ENCODE measurements around the gene SP100.

Gene SP100

DNA sequence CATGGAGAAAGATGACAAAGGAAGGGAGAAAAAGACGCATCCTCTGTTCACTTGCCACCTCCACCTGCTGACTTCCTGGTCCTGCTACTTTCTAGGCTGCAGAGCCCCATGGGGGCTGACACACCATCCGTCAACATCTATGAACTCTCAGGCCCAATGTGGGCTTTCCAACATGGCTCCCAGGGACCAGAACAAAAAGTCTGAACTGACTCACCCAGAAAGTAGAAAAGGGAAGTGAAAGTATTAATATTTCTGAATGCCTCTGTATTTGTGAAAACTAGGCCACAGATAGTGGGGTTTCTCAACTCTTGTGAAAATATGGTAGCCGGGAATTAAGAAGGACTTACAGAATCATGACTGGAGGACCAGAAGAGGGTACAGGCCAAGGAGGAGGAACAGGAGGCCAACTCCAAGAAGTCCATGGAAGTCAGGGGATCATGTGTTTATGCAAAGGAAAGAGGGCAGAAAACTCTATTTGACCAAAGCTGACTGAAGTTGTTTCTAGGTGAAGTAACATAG lies 173.6 kb downstream of the SP100 start:
- no peak overlapping the region; the same call in 1 of the 2 replicates for H2AFZ ChIP-seq (ENCODE audit: low read length)
- H3K4me3 ChIP-seq (ENCODE audit: low read length, poor library complexity, severe bottlenecking) = no peak overlapping the region
- TF ChIP-seq, protein P1, sequence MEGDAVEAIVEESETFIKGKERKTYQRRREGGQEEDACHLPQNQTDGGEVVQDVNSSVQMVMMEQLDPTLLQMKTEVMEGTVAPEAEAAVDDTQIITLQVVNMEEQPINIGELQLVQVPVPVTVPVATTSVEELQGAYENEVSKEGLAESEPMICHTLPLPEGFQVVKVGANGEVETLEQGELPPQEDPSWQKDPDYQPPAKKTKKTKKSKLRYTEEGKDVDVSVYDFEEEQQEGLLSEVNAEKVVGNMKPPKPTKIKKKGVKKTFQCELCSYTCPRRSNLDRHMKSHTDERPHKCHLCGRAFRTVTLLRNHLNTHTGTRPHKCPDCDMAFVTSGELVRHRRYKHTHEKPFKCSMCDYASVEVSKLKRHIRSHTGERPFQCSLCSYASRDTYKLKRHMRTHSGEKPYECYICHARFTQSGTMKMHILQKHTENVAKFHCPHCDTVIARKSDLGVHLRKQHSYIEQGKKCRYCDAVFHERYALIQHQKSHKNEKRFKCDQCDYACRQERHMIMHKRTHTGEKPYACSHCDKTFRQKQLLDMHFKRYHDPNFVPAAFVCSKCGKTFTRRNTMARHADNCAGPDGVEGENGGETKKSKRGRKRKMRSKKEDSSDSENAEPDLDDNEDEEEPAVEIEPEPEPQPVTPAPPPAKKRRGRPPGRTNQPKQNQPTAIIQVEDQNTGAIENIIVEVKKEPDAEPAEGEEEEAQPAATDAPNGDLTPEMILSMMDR (conservative IDR thresholded peaks at IDR 0.05; ENCODE audit: low read length) = no peak
- TF ChIP-seq EZH2phosphoT487 (IDR thresholded peaks at IDR 0.05; ENCODE audit: borderline replicate concordance) = no peak

DNA sequence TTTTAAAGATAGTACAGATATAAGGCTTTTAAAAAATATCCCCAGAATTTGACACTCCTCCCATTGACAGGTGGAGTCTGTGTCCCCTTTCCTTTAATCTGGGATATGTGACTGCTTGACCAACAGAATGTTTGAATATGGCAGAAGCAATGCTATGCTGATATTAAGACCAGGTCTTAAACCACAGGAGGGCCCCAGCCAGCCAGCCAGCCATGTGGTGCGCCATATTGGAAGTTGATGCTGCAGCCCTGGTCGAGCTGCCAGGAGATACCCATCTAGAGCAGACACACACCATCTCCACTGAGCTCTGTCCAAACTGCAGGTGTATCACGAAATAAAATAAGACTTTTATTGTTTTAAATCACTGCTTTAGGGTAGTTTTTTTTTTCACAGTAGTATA lies 174.3 kb downstream of the SP100 start:
- Histone ChIP-seq H3K36me3 (ENCODE audit: insufficient read depth, low read length) (no peaks in the 10 kb centered on the region), H3K4me1 (ENCODE audit: insufficient read depth, low read length, poor library complexity, severe bottlenecking) (peaks cover 18% of the 10 kb centered on the region), H3K79me2 (ENCODE audit: insufficient read depth, low read length) (no peaks in the 10 kb centered on the region), H3F3A (ENCODE audit: low read depth) (no peaks in the 10 kb centered on the region), H3K9me2 (replicated peaks; ENCODE audit: low read depth, low read length) (no peaks in the 10 kb centered on the region), H4K20me1 (ENCODE audit: insufficient read depth, low read length, poor library complexity, severe bottlenecking) (no peaks in the 10 kb centered on the region), H3K9me3 (ENCODE audit: insufficient read depth, low read depth, low read length) (no peaks in the 10 kb centered on the region), H3K9ac (ENCODE audit: low read depth, low read length, poor library complexity, severe bottlenecking) (no peak overlapping the region), H2AFZ (ENCODE audit: low read length) (no peak overlapping the region), H3K4me3 (ENCODE audit: low read length, poor library complexity, severe bottlenecking) (no peak overlapping the region), H3K27me3 (ENCODE audit: insufficient read depth, low read length, poor library complexity, severe bottlenecking) (no peaks in the 10 kb centered on the region), H3K4me2 (ENCODE audit: low read depth, low read length, poor library complexity, severe bottlenecking) (no peak overlapping the region)
- TF ChIP-seq, protein P1 (conservative IDR thresholded peaks at IDR 0.05; ENCODE audit: low read length) = no peak
- TF ChIP-seq EZH2phosphoT487 (IDR thresholded peaks at IDR 0.05; ENCODE audit: borderline replicate concordance) = no peak

More for the DNA sequence above, 173.6 kb downstream of the SP100 start:
- H3K9me2 ChIP-seq (replicated peaks; ENCODE audit: low read depth, low read length) = no peaks in the 10 kb centered on the region
- H3K79me2 ChIP-seq (ENCODE audit: insufficient read depth, low read length) = no peaks in the 10 kb centered on the region
- H3K9ac ChIP-seq (ENCODE audit: low read depth, low read length, poor library complexity, severe bottlenecking) = no peak overlapping the region
- H3F3A ChIP-seq (ENCODE audit: low read depth) = no peaks in the 10 kb centered on the region
- no peaks in the 10 kb centered on the region for H3K36me3 ChIP-seq (ENCODE audit: insufficient read depth, low read length)
- peaks cover 18% of the 10 kb centered on the region for H3K4me1 ChIP-seq (ENCODE audit: insufficient read depth, low read length, poor library complexity, severe bottlenecking)
- H3K4me2 ChIP-seq (ENCODE audit: low read depth, low read length, poor library complexity, severe bottlenecking) = no peak overlapping the region
- H4K20me1 ChIP-seq (ENCODE audit: insufficient read depth, low read length, poor library complexity, severe bottlenecking) = no peaks in the 10 kb centered on the region
- no peaks in the 10 kb centered on the region for H3K27me3 ChIP-seq (ENCODE audit: insufficient read depth, low read length, poor library complexity, severe bottlenecking)
- H3K9me3 ChIP-seq (ENCODE audit: insufficient read depth, low read depth, low read length) = no peaks in the 10 kb centered on the region

DNA sequence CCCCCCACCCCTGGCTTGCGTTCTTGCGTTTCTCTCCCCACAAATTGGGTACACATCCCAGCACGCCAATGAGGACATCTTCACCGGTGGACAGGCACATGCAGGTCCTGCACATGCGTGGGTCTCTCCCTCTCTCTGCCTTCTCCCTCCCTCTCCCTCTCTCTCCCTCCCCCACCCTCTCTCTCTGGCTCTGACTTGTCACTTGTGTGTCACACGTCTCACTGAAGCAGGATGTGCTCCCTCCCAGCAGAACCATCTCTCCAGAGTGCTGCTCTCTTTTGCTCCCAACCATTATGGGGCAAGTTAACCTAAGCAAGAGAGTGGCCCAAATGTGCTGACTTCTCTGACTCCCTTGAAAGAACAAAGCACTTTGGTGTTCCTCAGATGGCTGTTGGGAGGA lies 175.8 kb downstream of the SP100 start:
- no peak overlapping the region for H3K4me3 ChIP-seq (ENCODE audit: low read length, poor library complexity, severe bottlenecking)
- no peaks in the 10 kb centered on the region for H3K36me3 ChIP-seq (ENCODE audit: insufficient read depth, low read length)
- H3F3A ChIP-seq (ENCODE audit: low read depth) = no peaks in the 10 kb centered on the region
- no peaks in the 10 kb centered on the region for H3K79me2 ChIP-seq (ENCODE audit: insufficient read depth, low read length)
- no peak for TF ChIP-seq EZH2phosphoT487 (IDR thresholded peaks at IDR 0.05; ENCODE audit: borderline replicate concordance)
- TF ChIP-seq, protein P1 (conservative IDR thresholded peaks at IDR 0.05; ENCODE audit: low read length) = no peak
- no peaks in the 10 kb centered on the region for H3K27me3 ChIP-seq (ENCODE audit: insufficient read depth, low read length, poor library complexity, severe bottlenecking)
- peaks cover 18% of the 10 kb centered on the region for H3K4me1 ChIP-seq (ENCODE audit: insufficient read depth, low read length, poor library complexity, severe bottlenecking)
- no peaks in the 10 kb centered on the region for H3K9me2 ChIP-seq (replicated peaks; ENCODE audit: low read depth, low read length)
- H3K9ac ChIP-seq (ENCODE audit: low read depth, low read length, poor library complexity, severe bottlenecking) = no peak overlapping the region
- no peaks in the 10 kb centered on the region for H3K9me3 ChIP-seq (ENCODE audit: insufficient read depth, low read depth, low read length)
- H3K4me2 ChIP-seq (ENCODE audit: low read depth, low read length, poor library complexity, severe bottlenecking) = no peak overlapping the region
- H4K20me1 ChIP-seq (ENCODE audit: insufficient read depth, low read length, poor library complexity, severe bottlenecking) = no peaks in the 10 kb centered on the region
- peak overlapping the region; percentile 71; the same call in 1 of the 2 replicates for H2AFZ ChIP-seq (ENCODE audit: low read length)

All from Loucy (cell line).